ENCODE results near the gene MAPK13.
"Not testable (repeated sequence)": the region's sequence is repeated elsewhere in the genome, so short reads cannot be mapped to it uniquely, and the experiment has no call there.

Gene MAPK13

DNA sequence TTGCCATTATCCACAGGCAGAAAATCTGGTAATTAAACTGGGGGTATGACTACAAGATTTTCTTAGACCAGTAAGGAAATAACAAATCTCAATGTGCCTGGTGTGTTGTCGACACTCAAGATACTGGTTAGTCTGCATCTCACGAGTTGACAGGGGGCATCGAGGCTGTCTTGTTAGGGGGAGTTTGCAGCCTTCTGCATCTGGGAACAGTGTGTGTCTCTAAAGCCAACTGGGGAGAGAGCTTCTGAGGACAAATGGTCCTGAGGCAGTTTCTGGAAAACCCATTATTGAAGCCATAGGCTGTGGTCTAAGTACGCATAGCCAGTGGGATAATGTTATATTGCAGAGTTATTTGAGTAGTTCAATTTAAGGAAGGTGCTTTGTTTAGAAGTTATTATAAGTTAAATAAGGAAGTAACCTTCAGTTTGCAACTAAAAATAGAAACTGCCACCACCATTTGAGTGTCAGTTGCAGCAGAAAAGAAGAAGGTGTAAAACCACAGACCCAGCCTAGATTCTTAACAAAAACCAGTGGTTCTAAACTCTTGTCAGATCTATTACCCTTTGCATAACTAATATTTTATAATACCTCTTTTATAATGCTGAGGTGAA lies 15.4 kb upstream of the MAPK13 start:
- in situ Hi-C loops (cut with HindIII; ENCODE audit: low sequenced_read_pairs) = no loop called here

DNA sequence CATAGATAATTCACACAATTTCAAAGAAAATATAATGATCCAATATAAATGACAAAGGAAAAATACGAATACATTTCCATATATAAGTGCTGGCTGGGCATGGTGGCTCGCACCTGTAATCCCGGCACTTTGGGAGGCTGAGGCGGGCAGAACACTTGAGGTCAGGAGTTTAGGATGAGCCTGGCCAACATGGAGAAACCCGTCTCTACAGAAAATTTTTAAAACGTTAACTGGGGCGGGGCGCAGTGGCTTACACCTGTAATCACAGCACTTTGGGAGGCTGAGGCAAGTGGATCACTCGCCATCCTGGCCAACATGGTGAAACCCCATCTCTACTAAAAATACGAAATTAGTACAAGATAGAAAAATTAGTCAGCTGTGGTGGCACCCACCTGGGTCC lies 14.9 kb upstream of the MAPK13 start:
- in situ Hi-C loops (cut with HindIII; ENCODE audit: low sequenced_read_pairs) = no loop called here

DNA sequence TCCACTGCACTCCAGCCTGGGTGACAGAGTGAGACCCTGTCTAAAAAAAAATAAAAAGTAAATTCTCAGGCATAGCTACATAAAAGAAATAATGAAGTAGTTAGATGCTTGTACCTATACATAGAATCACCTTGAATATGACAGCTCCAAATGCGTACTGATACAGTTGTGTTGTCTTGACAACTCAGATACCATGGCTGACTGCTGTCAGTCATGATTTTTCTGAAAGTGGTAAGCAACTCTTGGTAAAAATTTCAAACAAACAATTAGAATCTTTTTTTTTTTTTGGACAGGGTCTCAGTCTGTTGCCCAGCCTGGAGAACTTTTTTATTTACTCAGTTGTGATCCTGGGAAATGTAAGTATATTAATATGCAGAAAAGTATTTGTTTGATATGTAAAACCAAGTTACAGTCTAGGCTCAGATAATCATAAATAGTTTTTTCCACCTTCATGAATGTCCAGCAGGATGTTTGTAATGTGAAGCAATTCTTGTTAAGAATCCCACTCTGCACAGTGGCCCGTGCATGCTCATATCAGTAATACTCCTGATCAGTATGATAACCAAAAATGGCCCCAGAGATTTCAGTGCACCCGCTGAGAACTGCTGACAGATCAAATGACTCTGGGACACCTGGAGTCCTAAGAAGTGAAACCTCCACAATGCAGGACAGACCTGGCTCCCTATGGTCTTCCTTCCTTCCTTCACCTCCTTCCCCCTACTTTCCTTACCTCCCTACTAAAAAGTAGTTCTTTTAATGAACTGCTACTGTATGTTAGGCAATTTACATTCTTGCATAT lies 14.0 kb upstream of the MAPK13 start:
- in situ Hi-C loops (cut with HindIII; ENCODE audit: low sequenced_read_pairs) = no loop called here

DNA sequence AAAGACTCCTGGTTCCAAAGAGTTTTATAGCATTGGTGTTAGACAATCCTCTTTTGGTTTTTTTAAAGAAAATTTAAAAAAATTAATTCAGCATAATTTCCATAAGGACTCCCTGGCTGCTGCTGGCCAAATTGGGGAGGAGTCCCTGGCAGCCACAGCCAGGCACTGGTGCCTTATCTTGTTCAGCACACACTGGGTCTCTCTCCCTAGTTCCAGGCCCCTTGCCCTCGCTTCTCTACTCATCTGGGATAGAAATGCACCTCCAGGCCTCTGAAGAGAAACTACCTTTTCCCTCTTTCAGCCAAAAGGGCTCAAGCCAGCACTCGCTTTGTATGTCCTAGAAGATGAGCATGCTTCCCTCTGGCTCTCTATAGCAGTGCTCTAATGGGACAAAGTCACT lies 13.4 kb upstream of the MAPK13 start:
- in situ Hi-C loops (cut with HindIII; ENCODE audit: low sequenced_read_pairs) = no loop called here

DNA sequence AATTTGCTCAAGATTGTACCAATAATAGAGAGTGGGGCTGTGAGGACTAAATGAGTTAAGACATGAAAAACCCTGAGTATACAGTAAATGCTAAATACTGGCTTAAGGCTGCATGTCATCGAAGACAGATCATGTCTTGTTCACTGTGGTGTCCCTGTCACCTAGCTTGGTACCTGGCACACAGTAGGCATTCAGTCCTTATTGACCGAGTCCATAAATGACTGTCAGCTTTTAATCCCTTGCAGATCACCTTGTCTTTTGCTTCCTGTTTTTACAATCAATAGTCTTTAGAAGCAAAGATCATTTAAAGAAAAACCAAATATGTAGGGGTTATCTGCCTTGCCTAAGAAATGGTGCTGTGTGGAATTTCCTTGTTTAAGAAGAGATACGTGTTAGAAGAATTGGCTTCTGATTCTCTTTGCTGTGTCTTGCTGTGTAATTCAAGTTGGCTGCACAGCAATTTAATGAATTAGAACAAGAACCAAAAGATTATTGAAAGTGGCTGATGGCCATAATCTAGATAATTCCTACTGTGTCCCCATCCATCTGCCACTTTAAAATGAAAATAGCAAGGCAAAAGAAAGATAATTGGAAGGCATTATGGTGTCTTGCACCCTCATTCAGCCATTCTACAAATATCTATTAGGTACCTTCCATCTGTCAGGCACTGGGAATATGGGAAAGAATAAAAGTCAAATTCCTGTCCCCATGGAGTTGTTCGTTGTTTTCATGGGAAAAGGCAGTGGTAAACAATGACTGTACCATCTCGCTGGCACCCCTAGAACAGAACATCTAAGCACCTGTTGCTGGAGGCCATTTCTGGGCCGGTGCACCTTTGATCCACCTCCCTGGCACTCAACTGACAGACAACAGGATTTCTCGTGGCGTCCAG lies 12.4 kb upstream of the MAPK13 start:
- in situ Hi-C loops (cut with HindIII; ENCODE audit: low sequenced_read_pairs) = no loop called here

DNA sequence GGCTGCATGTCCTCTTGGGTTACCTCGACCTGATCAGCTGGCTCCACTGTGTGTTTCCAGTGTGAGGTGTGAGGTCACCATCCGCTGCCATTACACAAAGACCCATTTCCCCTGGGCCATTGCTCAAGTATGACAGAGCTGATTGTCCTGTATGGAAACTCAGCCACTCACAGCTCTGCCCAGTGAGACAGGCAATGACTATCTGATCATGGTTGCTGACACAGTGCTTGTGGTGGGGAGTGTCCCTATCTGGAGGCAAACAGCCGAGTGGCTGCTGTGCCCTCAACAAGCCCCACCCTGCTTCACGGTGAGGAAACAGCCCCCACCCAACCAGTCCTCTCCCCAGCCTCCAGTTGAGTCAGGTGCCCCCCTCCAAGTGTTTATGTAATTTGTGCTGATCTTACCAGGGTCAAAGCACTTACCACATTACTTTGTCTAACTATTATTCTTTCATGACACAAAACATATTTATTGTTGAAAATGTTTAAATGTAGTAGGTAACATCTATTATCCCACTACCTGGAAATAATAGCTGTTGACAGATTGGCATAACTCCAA lies 11.7 kb upstream of the MAPK13 start:
- in situ Hi-C loops (cut with HindIII; ENCODE audit: low sequenced_read_pairs) = no loop called here

DNA sequence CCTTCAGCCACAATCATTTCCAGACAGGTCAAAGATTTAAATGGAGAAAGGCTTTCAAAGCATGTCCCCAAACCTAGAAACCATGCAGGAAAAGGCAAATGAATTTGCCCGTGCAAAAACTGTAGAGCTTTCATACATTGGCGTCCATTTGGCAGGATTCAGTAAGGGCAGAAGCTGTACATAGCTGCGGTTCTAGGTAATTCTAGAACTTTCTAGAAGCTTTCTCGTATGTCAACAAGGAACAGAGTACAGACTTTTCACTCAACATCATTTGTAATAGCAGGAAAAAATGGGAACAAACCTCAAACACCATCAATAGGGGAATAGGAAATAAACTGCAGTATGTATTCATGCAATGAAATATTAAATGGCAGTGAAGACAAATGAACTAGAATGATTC lies 11.1 kb upstream of the MAPK13 start:
- in situ Hi-C loops (cut with HindIII; ENCODE audit: low sequenced_read_pairs) = no loop called here

DNA sequence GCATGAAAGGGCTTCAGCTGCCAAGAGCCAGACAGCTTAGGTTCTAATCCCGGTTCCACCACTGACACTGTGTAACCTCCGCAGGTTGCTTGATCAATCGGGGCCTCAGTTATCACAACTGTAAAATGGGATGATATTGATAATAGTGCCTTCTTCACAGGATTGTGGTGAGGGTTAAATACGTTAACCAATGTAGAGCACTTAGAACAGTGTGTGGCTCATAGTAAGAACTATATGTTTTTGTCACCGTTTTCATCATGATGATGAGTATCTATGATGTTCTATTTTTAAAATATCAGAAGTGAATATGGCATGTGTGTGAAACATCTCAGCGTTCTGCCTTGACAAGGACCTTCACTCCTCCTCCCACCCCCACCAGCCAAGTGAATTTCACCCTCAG lies 10.3 kb upstream of the MAPK13 start:
- in situ Hi-C loops (cut with HindIII; ENCODE audit: low sequenced_read_pairs) = no loop called here

DNA sequence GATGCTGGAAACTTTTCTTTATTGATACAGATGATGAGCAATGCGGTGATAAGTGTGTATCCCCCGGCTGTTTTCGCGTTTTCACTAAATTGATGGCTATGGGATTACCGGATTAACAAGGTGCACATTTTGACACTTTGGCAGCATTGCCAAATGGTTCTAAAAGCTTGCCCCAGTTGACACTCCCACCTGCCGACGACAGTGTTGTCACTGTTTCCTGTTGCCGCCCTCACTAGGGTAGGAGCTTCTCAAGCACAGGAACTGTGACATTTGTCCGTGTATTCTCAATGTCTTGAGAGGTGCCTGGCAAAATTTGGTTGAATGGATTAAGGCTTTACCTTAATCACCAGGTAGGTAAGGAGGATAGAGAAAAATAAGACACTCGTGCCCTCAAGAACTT lies 9.8 kb upstream of the MAPK13 start:
- in situ Hi-C loops (cut with HindIII; ENCODE audit: low sequenced_read_pairs) = no loop called here

DNA sequence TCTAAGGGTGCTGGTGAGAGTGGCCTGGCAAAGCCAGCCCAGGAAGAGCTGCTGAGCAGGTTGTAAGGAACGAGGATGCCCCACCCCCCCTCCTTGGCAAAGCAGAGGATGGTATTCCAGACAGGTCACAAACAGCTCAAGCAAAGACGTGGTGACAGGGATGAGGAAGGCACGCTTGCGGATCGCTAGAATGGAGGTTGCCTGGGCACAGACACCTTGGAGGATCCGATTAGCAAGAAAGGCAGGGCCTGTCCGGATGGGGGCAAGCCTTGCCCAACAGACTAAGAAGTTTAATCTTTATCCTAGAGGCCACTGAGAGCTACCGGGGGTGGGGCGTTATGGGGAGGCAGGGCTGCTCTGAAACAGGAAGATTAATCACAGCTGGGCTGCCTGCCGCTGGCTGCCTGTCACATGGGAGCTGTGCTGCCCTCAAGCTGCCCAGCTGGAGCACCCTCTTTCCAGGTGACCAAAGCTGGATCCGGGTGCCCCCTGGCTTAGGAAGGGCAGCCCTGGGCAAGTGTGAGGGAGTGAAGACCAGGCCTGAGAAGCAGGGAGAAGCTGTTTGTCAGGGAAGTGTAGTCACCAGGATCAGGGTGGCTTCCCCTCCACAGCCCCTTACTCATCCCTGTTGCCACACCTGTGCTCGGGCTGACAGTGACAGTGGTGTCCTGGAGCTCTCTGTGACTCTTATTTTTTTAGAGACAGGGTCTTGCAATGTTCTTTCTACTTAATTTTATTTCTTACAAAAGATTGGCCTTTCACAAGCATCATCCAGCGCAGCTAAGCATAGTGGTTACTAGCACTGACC lies 9.1 kb upstream of the MAPK13 start:
- in situ Hi-C loops (cut with HindIII; ENCODE audit: low sequenced_read_pairs) = no loop called here

DNA sequence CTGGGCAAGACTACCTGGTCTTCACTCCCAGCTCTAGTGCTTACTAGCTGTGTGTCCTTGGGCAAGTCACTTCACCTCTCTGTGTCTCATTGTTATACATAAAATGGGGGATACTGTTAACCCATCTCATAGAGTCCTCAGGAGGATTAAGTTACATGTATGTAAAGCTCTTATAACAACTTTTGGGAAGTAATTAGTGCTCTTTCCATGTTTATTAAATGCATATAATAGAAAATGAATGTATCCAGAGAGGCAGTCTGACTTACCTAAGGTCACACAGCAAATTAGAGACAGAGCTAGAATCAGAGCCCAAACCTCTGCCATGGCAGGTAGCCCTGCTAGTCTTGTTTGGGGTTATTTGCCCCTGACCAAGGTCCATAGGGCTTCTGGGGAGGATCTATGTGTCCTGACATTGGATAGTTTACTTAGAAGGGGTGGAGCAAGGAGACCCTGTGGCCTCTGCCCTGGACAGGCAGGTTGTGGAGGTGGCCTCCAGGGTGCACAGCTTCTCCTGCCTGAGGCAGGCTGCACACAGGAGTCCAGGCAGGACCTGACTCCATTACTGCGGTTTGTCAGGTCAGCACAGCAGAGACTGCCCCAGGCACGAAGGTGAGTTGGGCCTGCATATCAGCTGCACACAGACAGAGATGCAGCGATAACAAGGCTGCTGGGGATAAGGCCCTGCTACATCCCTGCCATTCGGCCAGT lies 8.4 kb upstream of the MAPK13 start:
- in situ Hi-C loops (cut with HindIII; ENCODE audit: low sequenced_read_pairs) = no loop called here

DNA sequence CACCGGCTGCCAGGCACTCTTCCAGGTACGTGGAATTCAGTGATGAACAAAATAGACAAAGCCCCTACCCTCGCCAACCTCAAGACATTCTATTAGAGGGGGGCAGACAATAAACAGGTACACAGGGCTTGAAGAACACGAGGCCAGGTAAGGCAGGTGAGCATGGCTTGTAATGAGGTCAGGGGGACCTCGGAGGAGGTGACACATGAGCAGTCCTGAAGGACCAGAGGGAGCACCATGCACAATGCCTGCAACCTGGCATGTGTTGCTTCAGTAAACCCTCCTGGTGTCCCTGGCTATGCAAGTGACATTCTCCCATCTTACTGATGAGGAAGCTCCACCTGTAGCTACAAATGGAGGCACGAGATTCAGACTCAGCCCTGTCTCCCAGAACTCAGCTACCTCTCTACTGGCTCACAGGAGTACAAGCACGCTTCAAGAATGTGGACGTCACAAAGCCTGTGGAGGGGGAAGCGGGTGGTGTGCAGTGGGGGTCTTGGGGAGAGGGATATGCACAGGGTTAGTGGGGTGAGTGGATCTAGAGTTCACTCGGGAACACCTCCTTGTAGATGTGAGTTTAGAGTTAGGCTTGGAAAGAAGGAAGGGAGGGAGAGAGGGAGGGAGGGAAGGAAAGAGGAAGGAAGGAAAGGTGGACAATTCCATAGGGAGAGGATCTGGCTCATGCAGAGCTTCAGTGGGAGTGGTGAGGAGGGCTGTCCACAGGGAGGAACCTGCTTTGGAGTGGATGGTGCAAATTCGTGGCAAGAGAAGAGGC lies 7.6 kb upstream of the MAPK13 start:
- in situ Hi-C loops (cut with HindIII; ENCODE audit: low sequenced_read_pairs) = no loop called here

DNA sequence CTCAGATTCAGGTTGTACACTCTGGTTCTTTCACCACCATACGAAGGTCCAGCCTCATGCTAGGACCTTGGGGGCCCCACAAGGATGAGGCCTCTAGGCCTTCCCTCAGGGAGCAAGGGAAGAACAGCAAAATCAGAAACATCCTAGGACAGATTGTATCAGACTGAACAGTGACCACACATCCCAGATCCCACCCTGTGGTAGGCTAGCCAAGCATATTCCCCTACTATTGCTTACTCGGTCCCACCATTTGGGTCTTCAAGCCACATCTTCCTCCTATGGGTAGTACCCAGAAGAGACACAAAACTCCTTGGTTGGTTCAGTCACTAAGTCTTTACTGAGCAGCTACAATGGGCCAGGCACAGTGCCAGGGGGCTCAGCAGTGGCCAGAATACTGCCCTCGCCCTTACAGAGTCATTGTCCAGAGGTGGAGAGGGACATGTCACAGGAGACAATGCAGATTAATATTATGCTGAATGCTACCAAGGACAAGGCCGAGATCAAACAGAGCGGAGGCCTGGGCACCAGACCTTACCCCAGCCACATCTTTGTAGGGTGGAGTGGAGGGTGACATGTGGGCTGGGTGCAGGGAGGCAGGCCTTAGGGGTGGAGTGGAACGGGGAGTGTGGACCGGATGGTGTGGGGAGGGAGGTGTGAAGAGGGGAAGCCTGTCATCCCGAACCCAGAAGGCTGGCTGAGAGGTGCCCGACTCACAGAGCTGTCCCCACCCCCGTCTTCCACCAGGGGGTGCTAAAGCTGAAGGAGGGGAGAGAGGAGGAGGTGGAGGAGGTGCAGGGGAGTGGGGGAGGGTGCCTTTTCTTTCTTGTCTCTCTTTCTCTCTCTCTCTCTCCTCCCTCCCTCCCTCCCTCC lies 6.8 kb upstream of the MAPK13 start:
- in situ Hi-C loops (cut with HindIII; ENCODE audit: low sequenced_read_pairs) = no loop called here

DNA sequence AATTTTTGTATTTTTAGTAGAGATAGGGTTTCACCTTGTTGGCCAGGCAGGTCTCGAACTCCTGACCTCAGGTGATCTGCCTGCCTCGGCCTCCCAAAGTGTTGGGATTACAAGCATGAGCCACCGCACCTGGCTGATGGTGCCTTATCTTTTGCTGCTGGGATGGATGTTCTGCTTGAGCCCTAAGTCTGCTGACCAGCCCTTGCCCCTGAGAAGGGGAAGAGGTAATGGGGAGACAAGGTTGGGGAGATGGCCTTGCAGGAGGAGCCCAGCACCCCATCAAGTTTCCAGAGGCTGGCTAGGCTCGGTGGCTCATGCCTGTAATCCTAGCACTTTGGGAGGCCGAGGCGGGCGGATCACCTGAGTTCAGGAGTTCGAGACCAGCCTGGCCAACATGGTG lies 6.0 kb upstream of the MAPK13 start:
- in situ Hi-C loops (cut with HindIII; ENCODE audit: low sequenced_read_pairs) = not testable (repeated sequence)

DNA sequence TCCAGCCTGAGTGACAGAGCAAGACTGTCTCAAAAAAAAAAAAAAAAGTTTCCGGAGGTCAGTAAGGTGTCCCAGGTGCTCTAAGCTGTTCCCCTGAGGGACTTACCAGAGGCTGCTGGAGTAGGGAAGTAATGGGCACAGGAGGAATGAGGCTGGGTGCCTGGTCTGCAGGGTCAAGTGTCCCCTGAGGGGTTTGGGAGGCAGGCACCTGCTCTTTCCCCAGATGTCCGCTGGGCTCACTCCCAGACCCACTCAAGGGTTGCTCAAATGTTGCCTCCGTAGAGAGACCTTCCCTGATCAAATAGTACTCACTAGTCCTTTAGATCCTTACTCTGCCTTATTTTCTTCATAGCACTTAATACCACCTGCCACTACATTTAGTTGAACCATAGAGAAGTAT lies 5.4 kb upstream of the MAPK13 start:
- in situ Hi-C loops (cut with HindIII; ENCODE audit: low sequenced_read_pairs) = no loop called here

DNA sequence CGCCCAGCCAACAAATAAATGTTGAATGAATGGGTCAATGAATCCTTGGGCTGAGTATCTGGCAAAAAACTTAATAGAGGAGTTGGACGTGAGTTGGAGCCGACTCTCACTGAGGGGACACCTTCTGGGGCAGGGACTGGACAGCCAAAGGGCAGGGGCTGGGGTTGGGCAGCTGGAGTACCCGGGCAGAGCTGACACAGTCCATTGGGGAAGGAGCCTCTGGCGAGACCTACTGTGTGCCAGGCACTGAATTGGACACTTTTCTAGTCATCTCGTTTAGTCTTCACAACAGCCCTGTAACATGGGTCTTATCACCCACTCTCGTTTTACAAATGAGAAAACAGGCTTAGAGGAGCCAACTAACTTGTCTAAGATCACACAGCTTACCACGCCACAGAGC lies 4.7 kb upstream of the MAPK13 start:
- in situ Hi-C loops (cut with HindIII; ENCODE audit: low sequenced_read_pairs) = no loop called here

DNA sequence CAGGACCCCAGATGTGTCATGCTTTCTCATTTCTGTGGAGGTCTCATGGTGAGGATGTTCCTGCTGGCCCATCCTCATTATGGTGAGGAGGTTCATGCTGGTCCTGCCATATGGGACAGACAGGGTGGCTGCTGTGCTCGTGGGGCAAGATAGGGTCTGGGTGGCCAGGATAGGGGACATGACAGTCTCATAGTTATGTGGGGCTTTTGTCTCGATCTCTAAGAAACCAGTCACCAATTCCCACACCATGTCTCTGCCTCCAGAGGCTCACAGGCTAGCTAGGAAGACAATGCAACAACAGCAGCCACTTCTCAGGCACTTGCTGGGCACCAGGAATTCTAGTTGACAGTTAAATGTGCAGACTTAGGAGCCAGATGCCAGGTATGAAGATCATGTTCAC lies 4.2 kb upstream of the MAPK13 start:
- in situ Hi-C loops (cut with HindIII; ENCODE audit: low sequenced_read_pairs) = no loop called here

Measured in DLD1 (cell line).